ENCODE measurements around the gene TOP3B. TPM values are rescaled to one million over a fixed set of nuclear protein-coding genes. Genes with fewer than 3 reads are reported as not detected.
"Not testable (repeated sequence)": the region's sequence is repeated elsewhere in the genome, so short reads cannot be mapped to it uniquely, and the experiment has no call there.

Gene TOP3B
- total RNA-seq, 1 donor from 2014 or later, result 18.4 TPM

DNA sequence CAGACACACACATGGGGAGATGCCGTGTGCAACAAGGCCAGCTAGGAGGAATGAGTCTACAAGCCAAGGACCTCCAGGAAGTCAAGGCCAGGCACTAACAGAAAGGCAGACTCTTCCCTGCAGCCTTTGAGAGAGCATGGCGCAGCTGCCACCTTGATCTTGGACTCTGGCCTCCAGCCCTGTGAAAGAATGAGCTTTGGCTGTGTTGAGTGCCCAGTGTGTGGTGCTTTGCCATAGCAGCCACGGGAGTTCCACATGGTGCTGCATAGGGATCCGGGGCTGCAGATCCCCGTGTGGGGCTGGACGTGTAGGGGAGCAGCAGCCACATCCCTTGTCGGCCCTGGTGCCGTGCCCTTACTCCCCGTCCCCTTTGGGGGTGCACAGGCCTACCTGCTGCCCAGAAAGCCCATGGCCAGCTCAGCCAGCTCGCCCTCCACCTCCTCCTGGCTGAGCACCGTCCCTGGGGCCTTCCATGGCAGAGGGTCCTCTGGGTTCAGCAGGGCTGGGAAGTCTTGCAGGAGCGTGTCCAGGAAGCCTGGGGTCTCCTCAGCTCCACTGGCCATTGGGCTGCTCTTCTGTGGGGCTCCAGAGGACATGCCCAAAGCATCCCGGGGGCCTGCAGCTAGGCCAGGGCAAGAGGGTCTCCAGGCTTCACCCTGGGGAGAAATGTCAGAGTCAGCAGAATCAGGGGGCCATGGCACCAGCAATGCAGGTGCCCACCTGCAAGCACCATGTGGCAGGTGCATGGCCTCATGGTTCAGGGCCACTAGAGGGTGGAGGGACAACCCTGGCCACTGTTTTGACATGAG, 36.9 kb downstream of the TOP3B start:
- no peak for DNase-seq (ENCODE audit: low spot score)

DNA sequence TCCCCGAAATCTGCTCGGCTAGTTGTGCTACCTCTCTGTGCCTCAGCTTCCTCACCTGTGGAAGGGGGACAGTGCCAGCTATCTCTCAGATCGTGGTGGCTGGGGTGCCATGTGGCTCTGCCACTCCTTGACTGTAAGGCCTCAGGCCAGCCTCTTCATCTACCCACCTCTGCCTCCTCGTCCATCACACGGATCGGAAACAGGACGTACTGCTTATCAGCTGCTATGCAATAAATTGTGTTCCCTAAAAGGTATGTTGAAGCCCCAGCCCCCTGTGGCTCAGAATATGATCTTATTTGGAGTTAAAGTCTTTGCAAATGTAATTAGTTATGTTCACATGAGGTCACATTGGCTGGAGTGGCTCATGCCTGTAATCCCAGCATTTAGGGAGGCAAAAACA, 37.7 kb downstream of the TOP3B start:
- no peak for DNase-seq (ENCODE audit: low spot score)

GRCh38 chr22:21943571-21944448, 38.8 kb downstream of the TOP3B start:
- no peak for DNase-seq (ENCODE audit: low spot score)

- peak; percentile 94 for DNase-seq (ENCODE audit: low spot score)
Measured at GRCh38 chr22:21942407-21943343, 39.9 kb downstream of the TOP3B start.

DNA sequence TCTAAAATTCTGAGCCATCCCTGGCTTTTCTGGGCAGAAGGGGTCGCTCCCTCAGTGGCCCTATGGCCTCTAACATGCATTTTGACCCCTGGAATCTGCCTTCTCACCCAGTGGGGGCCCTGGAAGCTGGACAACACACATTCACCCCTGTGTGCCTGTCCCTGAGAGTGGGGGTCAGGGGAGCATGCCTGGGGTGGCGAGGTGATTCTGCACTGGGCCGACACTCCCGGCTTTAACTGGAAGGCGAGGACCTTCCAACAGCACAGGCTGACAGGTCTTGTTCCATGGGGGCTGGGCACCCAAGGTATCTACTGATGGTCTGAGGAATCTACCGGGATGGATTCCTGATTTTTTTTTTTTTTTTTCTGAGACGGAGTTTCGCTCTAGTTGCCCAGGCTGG, 40.7 kb downstream of the TOP3B start:
- no peak for DNase-seq (ENCODE audit: low spot score)

GRCh38 chr22:21940521-21940920, 42.1 kb downstream of the TOP3B start:
- no peak for DNase-seq (ENCODE audit: low spot score)

- DNase-seq (ENCODE audit: low spot score), result not testable (repeated sequence)
Measured at GRCh38 chr22:21939935-21940334, 42.7 kb downstream of the TOP3B start.

DNA sequence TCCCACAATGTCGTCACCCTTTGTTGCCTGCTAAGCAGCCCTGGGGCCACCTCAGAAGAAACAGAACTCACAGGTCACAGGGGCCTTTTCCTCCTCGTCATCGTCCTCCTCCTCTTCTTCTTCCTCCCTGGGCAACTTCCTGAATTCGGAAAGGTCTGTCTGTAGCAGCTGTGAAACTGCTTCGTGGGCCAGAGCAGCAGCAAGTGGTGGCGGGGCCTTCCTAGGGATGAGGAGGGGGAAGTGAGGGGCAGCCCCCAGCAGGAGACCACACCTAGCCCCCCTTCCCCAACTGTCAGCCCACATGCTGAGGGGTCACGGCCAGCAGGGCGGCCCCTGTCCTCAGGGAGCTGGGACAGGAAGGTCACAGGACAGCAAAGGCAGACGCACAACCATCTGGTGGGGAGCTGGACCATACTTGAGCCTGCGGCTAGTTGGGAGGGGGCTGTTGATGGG, 43.1 kb downstream of the TOP3B start:
- DNase-seq (ENCODE audit: low spot score), result no peak

GRCh38 chr22:21938906-21939305, 43.7 kb downstream of the TOP3B start:
- no peak for DNase-seq (ENCODE audit: low spot score)

DNA sequence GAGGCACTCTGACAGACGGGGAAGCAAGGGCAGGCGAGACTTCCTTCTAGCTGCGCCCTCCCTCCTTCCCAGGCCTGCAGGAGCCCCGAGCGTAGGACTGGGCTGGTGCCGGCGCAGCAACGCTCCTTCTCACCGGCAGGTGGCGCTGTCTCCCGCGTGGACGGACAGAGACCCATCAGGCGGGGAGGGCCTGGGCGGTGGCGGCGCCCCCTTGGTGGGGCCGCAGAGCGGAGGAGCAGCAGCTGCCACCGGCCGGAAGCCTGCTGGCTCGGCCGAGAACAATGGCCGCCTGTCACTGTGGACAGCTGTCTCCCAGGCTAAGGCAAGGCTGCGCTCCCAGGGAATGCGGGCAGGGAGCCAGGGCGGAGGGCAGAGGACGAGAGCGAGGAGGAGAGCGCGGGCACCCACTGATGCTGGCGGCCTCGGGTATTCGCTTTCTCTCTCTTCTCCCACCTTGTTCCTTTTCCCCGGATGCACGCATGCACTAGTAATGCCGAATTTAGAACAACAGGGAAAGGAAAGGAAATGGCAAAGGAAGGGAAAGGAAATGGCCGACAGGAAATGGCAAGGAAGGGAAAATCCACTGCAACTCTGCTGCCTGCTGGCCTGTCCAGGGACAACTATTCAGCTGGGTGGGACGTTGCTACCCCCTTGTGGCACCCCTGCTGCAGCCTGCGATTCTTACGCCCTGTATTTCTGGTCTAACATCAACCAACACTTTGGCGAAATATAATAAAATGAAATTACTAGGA, 44.3 kb downstream of the TOP3B start:
- DNase-seq (ENCODE audit: low spot score), result peak; percentile 99

DNA sequence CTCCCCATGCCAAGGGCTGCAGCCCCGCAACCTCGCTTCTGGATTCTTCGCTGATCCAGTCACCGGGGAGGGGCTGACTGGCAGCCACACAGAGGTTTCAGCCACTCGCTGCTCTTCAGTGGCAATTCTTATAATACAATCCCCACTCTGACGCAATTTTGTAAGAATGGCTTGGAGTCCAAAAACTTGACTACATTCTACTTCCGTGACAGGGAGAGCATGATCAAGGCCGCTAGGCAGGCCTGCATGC, 44.8 kb downstream of the TOP3B start:
- DNase-seq (ENCODE audit: low spot score), result no peak

DNA sequence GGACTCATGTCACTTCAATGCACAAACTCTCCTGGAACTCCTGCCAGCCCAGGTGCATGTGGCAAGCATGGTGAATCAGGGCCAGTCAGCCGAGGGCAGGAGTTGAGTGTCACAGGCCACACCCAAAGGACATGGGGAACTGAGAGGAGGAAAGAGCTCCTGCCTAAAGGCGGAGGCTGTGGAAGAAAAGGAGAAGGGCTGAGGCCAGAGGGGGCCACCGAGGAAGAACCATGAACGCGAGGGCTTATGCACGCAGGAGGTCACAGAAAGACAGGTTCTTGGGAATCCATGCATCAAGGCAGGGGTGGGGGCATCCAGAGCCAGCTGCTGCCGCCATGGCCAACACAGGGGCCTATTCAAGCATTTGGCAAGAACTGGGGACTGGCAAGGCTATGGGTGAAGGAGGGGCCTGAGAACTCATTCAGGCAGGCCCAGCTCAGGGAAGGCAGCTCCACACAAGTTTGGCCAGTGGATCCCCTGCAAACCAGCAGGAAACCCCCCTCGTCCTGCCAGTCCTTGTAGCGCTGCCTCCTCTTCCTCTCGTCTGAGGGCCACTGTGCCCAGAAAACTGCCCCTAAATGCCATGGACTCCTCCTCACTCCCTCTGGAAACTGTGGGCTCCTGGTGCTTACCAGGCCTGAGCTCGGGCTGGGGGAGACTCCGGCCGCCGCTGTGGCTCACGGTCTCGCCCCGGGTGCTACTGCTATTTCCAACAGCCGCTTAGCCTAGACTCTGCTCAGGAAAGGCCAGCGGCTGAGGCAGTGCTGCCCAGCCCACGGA, 45.4 kb downstream of the TOP3B start:
- no peak for DNase-seq (ENCODE audit: low spot score)

GRCh38 chr22:21936151-21936775, 46.3 kb downstream of the TOP3B start:
- no peak for DNase-seq (ENCODE audit: low spot score)

DNA sequence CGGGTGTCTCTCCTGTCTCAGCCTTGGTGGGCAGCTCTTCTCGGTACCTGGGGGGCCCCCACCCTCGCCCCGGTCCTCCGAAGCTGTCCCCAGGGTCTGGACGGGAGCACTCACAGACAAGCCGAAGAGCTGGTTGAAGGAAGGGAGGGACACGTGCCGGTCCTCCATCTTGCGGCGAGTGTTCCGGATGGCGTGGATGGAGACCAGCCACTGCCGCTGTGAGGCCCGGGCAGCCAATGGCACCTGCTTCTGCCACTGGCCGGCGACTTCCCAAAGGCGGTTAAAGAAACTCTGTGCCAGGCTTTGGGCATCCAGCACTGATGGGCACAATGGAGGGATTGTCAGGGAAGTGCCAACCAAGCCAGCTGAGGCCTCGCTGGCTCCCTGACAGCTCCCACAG, 48.7 kb downstream of the TOP3B start:
- DNase-seq (ENCODE audit: low spot score), result no peak

DNA sequence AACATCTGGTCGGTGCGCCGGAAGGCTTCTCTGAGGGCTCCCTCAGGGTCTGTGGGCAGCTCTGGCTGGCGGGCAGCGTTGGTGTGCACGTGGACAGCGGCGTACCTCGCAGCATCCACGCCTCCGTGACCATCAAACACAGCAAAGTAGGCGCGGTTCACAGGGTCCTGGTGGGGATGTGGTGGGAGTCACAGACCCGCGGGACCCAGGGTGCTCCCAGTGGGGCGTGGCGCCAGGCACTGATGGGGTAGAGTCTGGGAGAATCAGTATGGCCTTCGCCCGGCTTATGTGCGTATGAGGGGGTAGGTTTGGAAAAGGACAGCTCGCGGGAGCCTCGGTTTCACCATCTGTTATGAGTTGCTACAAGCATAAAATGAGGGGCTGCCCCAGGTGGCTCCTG, 49.2 kb downstream of the TOP3B start:
- DNase-seq (ENCODE audit: low spot score), result no peak

GRCh38 chr22:21932347-21932746, 50.2 kb downstream of the TOP3B start:
- no peak for DNase-seq (ENCODE audit: low spot score)

DNA sequence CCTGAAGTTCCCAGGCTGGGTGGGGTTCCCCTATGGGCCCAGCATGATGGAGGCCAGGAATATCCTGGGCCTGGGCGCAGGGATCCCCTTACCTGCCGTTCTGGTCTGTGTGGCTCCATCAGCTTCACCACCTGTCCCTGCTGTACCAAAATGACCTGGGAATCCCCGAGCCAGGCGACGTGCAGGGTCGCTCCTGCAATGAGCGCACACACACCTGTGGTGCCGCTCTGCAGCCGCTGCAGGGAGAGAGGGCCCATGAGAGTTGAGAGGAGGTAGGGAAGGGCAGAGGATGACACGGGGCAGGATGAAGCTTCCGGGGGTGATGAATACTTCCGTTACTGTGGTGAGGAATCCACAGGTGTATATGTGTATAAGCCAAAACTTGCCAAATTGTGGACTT, 51.5 kb downstream of the TOP3B start:
- no peak for DNase-seq (ENCODE audit: low spot score)

DNA sequence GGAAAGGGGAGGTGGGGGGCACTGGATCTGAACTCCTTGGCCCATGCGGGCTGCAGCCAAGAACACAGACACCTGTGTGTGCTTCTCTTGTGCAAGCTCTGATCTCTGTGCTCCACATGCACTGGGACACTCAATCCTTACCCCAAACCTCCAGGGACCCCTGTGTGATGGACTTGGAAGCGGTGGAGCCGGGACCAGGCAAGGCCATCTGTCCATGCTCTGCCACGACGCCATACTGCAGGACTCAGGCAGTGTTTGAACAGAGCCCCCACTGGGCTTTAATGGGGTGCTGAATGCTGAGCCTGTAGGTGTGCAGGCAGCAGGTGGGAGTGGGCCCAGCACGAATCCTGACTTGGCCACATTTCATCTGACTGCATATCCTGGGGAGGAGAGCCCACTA, 53.3 kb downstream of the TOP3B start:
- no peak for DNase-seq (ENCODE audit: low spot score)

DNA sequence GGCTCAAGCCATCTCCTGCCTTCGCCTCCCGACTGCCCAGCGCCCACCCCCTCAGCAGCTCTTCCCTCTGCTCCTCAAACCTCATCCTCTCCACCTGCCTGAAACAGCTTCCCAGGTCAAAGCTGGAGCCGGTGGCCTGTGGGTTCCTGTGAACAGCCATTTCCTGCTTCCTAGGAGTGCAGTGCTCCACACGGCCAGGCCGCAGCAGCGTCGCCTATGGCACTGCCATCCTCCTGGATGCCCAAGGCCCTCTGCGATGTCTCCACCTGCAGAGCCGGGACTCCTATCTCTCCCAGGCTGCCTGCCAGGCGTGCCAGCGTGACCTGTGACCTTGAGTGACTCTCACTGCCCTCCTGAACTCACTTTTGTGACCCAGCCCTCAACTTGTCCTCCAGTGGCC, 54.5 kb downstream of the TOP3B start:
- no peak for DNase-seq (ENCODE audit: low spot score)
